ENCODE measurements around the gene PFKP.

DNA sequence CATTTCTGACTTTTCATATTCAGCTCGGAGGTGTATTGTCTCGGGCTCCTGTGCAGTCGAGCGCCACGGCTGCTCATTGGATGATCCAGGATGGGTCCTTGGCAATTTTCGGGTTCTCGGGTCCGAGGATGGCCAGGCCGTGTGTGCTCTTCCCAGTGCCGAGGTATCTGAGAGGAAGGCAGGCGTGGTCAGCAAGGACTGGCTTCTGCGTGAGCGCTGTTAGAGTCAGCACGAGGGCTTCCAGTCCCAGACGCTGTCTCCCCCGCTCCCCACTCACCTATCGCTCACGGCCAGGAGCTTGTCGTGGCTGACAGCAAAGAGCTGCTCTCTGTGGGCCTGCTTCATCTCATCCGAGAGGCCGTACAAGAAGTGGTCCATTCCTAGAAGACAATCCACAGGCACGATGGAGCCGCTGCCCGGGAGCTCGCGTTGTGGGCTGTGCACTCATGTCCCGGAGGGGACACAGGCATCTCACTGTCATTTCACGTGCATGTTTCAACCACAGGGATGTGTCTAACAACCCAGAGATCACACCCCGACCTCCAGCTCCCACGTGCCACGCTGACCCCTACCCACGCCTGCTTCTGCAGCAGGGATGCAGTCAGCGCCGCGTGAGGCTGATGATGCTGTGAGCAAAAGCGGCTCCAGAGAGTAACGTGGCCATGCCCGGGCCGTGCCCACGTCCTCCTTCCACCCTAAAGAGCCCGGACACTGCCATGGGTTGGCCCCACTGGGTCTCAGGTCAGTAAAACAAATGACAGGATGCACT is 70.8 kb downstream of the PFKP start:
- no peak for TF ChIP-seq POLR2A (IDR thresholded peaks at IDR 0.05)
- TF ChIP-seq, protein P1, sequence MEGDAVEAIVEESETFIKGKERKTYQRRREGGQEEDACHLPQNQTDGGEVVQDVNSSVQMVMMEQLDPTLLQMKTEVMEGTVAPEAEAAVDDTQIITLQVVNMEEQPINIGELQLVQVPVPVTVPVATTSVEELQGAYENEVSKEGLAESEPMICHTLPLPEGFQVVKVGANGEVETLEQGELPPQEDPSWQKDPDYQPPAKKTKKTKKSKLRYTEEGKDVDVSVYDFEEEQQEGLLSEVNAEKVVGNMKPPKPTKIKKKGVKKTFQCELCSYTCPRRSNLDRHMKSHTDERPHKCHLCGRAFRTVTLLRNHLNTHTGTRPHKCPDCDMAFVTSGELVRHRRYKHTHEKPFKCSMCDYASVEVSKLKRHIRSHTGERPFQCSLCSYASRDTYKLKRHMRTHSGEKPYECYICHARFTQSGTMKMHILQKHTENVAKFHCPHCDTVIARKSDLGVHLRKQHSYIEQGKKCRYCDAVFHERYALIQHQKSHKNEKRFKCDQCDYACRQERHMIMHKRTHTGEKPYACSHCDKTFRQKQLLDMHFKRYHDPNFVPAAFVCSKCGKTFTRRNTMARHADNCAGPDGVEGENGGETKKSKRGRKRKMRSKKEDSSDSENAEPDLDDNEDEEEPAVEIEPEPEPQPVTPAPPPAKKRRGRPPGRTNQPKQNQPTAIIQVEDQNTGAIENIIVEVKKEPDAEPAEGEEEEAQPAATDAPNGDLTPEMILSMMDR (IDR thresholded peaks at IDR 0.05), result no peak
